Prostate gland (tissue), 2 donors: ENCODE results near the gene NFIC. TPM values are rescaled to one million over a fixed set of nuclear protein-coding genes. Genes with fewer than 3 reads are reported as not detected.
A peak's percentile ranks its signal among the peaks of the same experiment; 100 is the strongest.

Experiments
- DNase-seq: peaks from one replicate; pipeline ENCODE4 v3.0.0-alpha.2; 2019; ENCODE audit warnings: low spot score
- H3K27ac ChIP-seq, 2 donors: fragments of 200-600 bp; sonication (generic); 2 replicates each; pipeline ENCODE4 v1.5.1; 2017 to 2019
- H3K27me3 ChIP-seq: fragments of 200-600 bp; sonication (generic); replicated peaks from 2 replicates; pipeline ENCODE4 v1.5.1; 2019; ENCODE audit not compliant: insufficient read depth
- H3K36me3 ChIP-seq, 2 donors: fragments of 200-600 bp; sonication (generic); 1 replicate in 1 of 2; 2 replicates in 1 of 2; pipeline versions ENCODE4 v1.5.1 to v1.8.1; 2017 to 2019
- H3K4me1 ChIP-seq: fragments of 200-600 bp; sonication (generic); replicated peaks from 2 replicates; pipeline ENCODE4 v1.5.1; 2019
- H3K4me3 ChIP-seq, 2 donors: fragments of 200-600 bp; sonication (generic); 2 replicates each; pipeline ENCODE4 v1.5.1; 2017 to 2019
- H3K9me3 ChIP-seq: fragments of 200-600 bp; sonication (generic); 2 replicates; pipeline ENCODE4 v1.5.1; 2017
- CTCF ChIP-seq, 4 experiments: fragments of 200-600 bp in 2 of 4; fragments of 450-650 bp in 2 of 4; sonication (generic) in 2 of 4; IDR thresholded peaks; 1 replicate in 3 of 4; 2 replicates in 1 of 4; pipeline ENCODE4 v1.5.1; 2016 to 2019; ENCODE audit warnings: antibody characterized with exemption in 4 of 4, mild to moderate bottlenecking in 2 of 4, moderate library complexity in 2 of 4
- POLR2A ChIP-seq: fragments of 450-650 bp; IDR thresholded peaks from one replicate; pipeline ENCODE4 v1.6.1; 2016; ENCODE audit warnings: antibody characterized with exemption, mild to moderate bottlenecking
- POLR2AphosphoS5 ChIP-seq: sonication (generic); formaldehyde crosslinking; IDR thresholded peaks from one replicate; pipeline ENCODE4 v1.6.1; 2017; ENCODE audit warnings: antibody characterized with exemption
- WGBS: methylation state at CpG from one replicate; pipeline ENCODE4 v1.1.5; 2018; 5-methylcytosine and 5-hydroxymethylcytosine counted together
- intact Hi-C: fragments of 100-400 bp; cut with DNase I; formaldehyde crosslinking; loops from one replicate; pipeline ENCODE4 v1.14.2; 2022
- total RNA-seq, 2 donors: library from RNA; depleted of rRNA; stranded (reverse); fragments of >200 nt; gene quantifications; one replicate each; pipeline ENCODE4 v1.1.0, GENCODE V29; 2016

Gene NFIC
- total RNA-seq, 2 donors from 2014 or later: 160 to 168 TPM

GRCh38 chr19:3459965-3460582, 93.7 kb downstream of the NFIC start:
- Histone ChIP-seq H3K36me3 (peaks cover 0 to 13% of the 10 kb centered on the region in 2 donors), H3K27ac (peak overlapping the region; percentile 74 to 79), H3K4me3 (no peak overlapping the region), H3K4me1 (no peaks in the 10 kb centered on the region), H3K27me3 (no peaks in the 10 kb centered on the region), H3K9me3 (no peaks in the 10 kb centered on the region)
- intact Hi-C loops: no loop called here
- TF ChIP-seq CTCF (IDR thresholded peaks at IDR 0.05): no peak
- no peak for TF ChIP-seq POLR2A
- TF ChIP-seq POLR2AphosphoS5: no peak
- 73% methylated on average over 15 of the region's 15 CpGs for WGBS
- DNase-seq: no peak

GRCh38 chr19:3462991-3463713, 96.8 kb downstream of the NFIC start:
- H3K4me3 ChIP-seq: no peak overlapping the region
- no peaks in the 10 kb centered on the region for H3K4me1 ChIP-seq
- peak overlapping the region; percentile 42 to 48 for H3K27ac ChIP-seq
- no peaks in the 10 kb centered on the region for H3K27me3 ChIP-seq
- TF ChIP-seq POLR2AphosphoS5: no peak
- TF ChIP-seq CTCF (IDR thresholded peaks at IDR 0.05): no peak
- no peak for TF ChIP-seq POLR2A
- DNase-seq: no peak
- H3K9me3 ChIP-seq: no peaks in the 10 kb centered on the region
- H3K36me3 ChIP-seq: peaks cover 0 to 6% of the 10 kb centered on the region in 2 donors
- intact Hi-C loops: no loop called here
- WGBS: 63% methylated on average over 36 of the region's 58 CpGs

GRCh38 chr19:3463714-3464586, 97.6 kb downstream of the NFIC start:
- no peak for TF ChIP-seq POLR2A
- no peak for TF ChIP-seq CTCF (IDR thresholded peaks at IDR 0.05)
- no peak for TF ChIP-seq POLR2AphosphoS5
- WGBS: 73% methylated on average over 43 of the region's 57 CpGs
- H3K4me1 ChIP-seq: no peaks in the 10 kb centered on the region
- no peak overlapping the region for H3K4me3 ChIP-seq
- H3K9me3 ChIP-seq: no peaks in the 10 kb centered on the region
- intact Hi-C loops: no loop called here
- no peak for DNase-seq
- no peaks in the 10 kb centered on the region for H3K27me3 ChIP-seq
- peak overlapping the region; percentile 42 to 48 for H3K27ac ChIP-seq
- peaks cover 0 to 6% of the 10 kb centered on the region in 2 donors for H3K36me3 ChIP-seq

- H3K4me1 ChIP-seq: no peaks in the 10 kb centered on the region
Observed at GRCh38 chr19:3464587-3465235, 98.3 kb downstream of the NFIC start.

More at GRCh38 chr19:3464587-3465235, 98.3 kb downstream of the NFIC start:
- TF ChIP-seq CTCF (IDR thresholded peaks at IDR 0.05): no peak
- no peak for TF ChIP-seq POLR2A
- TF ChIP-seq POLR2AphosphoS5: no peak
- no peaks in the 10 kb centered on the region for H3K9me3 ChIP-seq
- H3K4me3 ChIP-seq: no peak overlapping the region
- H3K27me3 ChIP-seq: no peaks in the 10 kb centered on the region
- peak overlapping the region in 1 of 2 donors; percentile 48 for H3K27ac ChIP-seq
- no peak for DNase-seq
- intact Hi-C loops: loop anchor here (5.0 kb wide), 1 partner anchor 32 kb away; no protein-coding TSS in a partner anchor
- peaks cover 0 to 6% of the 10 kb centered on the region in 2 donors for H3K36me3 ChIP-seq
- 81% methylated on average over 30 of the region's 31 CpGs for WGBS
